Endothelial cell of umbilical vein (primary cell): ENCODE results near the gene RBP4.

Experiments
- CTCF ChIP-seq, 2 donors: IDR thresholded peaks; 1 replicate in 1 of 2; 2 replicates in 1 of 2; pipeline ENCODE4 v1.5.1; 2011; ENCODE audit warnings: low read length in 2 of 2, mild to moderate bottlenecking in 2 of 2, moderate library complexity in 2 of 2, control low read depth in 1 of 2, inconsistent platforms in 1 of 2, low read depth in 1 of 2; ENCODE audit not compliant: insufficient read depth in 1 of 2; ENCODE audit errors: extremely low read depth in 1 of 2
- EZH2 ChIP-seq: IDR thresholded peaks from 2 replicates; pipeline ENCODE4 v1.6.1; 2012; ENCODE audit warnings: borderline replicate concordance, low read depth, mild to moderate bottlenecking, moderate library complexity, low read length, inconsistent platforms; ENCODE audit not compliant: severe bottlenecking
- POLR2A ChIP-seq: IDR thresholded peaks from 2 replicates; pipeline ENCODE4 v1.6.1; 2012; ENCODE audit warnings: low read depth, mild to moderate bottlenecking, control low read depth, low read length
- POLR2AphosphoS5 ChIP-seq: IDR thresholded peaks from 2 replicates; pipeline ENCODE4 v1.6.1; 2012; ENCODE audit warnings: low read depth, mild to moderate bottlenecking, control low read depth, low read length, moderate library complexity; ENCODE audit not compliant: insufficient read depth
- TF ChIP-seq, protein P1 (sequence below): IDR thresholded peaks from 2 replicates; pipeline ENCODE4 v1.6.1; 2011; ENCODE audit not compliant: insufficient read depth, insufficient read length

GRCh38 chr10:93548376-93549071 is 52.5 kb downstream of the RBP4 start:
- no peak for TF ChIP-seq CTCF (IDR thresholded peaks at IDR 0.05; ENCODE audit: extremely low read depth in 1 of 2, insufficient read depth in 1 of 2, low read depth in 1 of 2, low read length in 2 of 2)
- TF ChIP-seq, protein P1, sequence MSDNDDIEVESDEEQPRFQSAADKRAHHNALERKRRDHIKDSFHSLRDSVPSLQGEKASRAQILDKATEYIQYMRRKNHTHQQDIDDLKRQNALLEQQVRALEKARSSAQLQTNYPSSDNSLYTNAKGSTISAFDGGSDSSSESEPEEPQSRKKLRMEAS = no peak
- no peak for TF ChIP-seq POLR2A
- no peak for TF ChIP-seq POLR2AphosphoS5
- no peak for TF ChIP-seq EZH2
